HCT116 (cell line): ENCODE data around the gene GMEB1. TPM values are rescaled to one million over a fixed set of nuclear protein-coding genes. Genes with fewer than 3 reads are reported as not detected.

ENCODE experiments used
- ATAC-seq: fragments of 200-7000 bp; cut with Tn5 transposase; 2 replicates; pipeline ENCODE4 v1.9.1; 2020; ENCODE audit warnings: mild to moderate bottlenecking, moderate library complexity
- BruUV-seq: library from RNA; stranded (reverse); fragments of 400-500 nt; replicated peaks from 2 replicates; lab custom pipeline; 2021; lab: Mats Ljungman, UMichigan
- CTCF ChIA-PET: fragments of 300-600 bp; sonication (Branson Sonifier 250); formaldehyde crosslinking; loops from one replicate; lab custom pipeline; 2021; ENCODE audit warnings: antibody characterized with exemption; lab: Charles Lee
- POLR2A ChIA-PET: fragments of 300-600, 350-600 bp; sonication (Branson Sonifier 250); formaldehyde crosslinking; loops from one replicate; lab custom pipeline; 2021; ENCODE audit warnings: antibody characterized with exemption; lab: Charles Lee
- RAD21 ChIA-PET, 2 experiments: fragments of 300-600 bp; sonication (Branson Sonifier 250); formaldehyde crosslinking; loops; one replicate each; lab custom pipeline; 2023; ENCODE audit warnings: low total read pairs in 2 of 2; ENCODE audit not compliant: uncharacterized antibody in 2 of 2, unreplicated experiment in 2 of 2, low non-redundant PET in 1 of 2; lab: Charles Lee
- DNase-seq: peaks from one replicate; pipeline ENCODE4 v3.0.0-alpha.2; 2010; ENCODE audit warnings: low read depth, low spot score
- H2AFZ ChIP-seq: fragments of 200-600 bp; shearing (Covaris generic), sonication (generic); 2 replicates; pipeline ENCODE4 v1.6.1; 2017; ENCODE audit warnings: low read depth, mixed run types, mixed read lengths, antibody characterized with exemption, low read length; ENCODE audit not compliant: poor library complexity, severe bottlenecking
- H3K27ac ChIP-seq: 2 replicates; pipeline ENCODE4 v1.5.1; 2012; ENCODE audit warnings: low read depth, low read length
- H3K27me3 ChIP-seq: fragments of 200-600 bp; sonication (generic); 2 replicates; pipeline ENCODE4 v1.6.1; 2016; ENCODE audit warnings: mixed run types, low read length, mixed read lengths; ENCODE audit not compliant: insufficient read depth
- H3K36me3 ChIP-seq, 2 experiments: fragments of 200-500 bp in 1 of 2; fragments of 200-600 bp in 1 of 2; sonication (Bioruptor generic) in 1 of 2; sonication (generic) in 1 of 2; 2 replicates each; pipeline versions ENCODE4 v1.5.1 to v1.6.1; 2014 to 2016; ENCODE audit warnings: low read length in 2 of 2, inconsistent platforms in 1 of 2, mixed read lengths in 1 of 2, mixed run types in 1 of 2; ENCODE audit not compliant: insufficient read depth in 2 of 2, control insufficient read depth in 1 of 2
- H3K4me1 ChIP-seq, 2 experiments: fragments of 200-600 bp in 1 of 2; sonication (generic) in 1 of 2; 2 replicates each; pipeline versions ENCODE4 v1.5.1 to v1.6.1; 2012 to 2017; ENCODE audit warnings: low read length in 2 of 2, inconsistent platforms in 1 of 2, mild to moderate bottlenecking in 1 of 2, mixed read lengths in 1 of 2, mixed run types in 1 of 2, moderate library complexity in 1 of 2; ENCODE audit not compliant: insufficient read depth in 2 of 2, control insufficient read depth in 1 of 2
- H3K4me2 ChIP-seq: fragments of 200-600 bp; sonication (generic); 2 replicates; pipeline ENCODE4 v1.6.1; 2017; ENCODE audit warnings: mixed run types, low read length, mixed read lengths
- H3K4me3 ChIP-seq, 2 experiments: fragments of 200-600 bp in 1 of 2; sonication (generic) in 1 of 2; replicated peaks in 1 of 2; 2 replicates each; pipeline ENCODE4 v1.5.1; 2011 to 2016; ENCODE audit warnings: low read length in 2 of 2, control low read depth in 1 of 2, low read depth in 1 of 2, mild to moderate bottlenecking in 1 of 2, mixed read lengths in 1 of 2, mixed run types in 1 of 2
- H3K79me2 ChIP-seq: fragments of 200-600 bp; sonication (generic); 2 replicates; pipeline ENCODE4 v1.6.1; 2017; ENCODE audit warnings: mild to moderate bottlenecking, mixed run types, low read length, moderate library complexity, mixed read lengths; ENCODE audit not compliant: insufficient read depth
- H3K9ac ChIP-seq: fragments of 200-600 bp; sonication (generic); 2 replicates; pipeline ENCODE4 v1.6.1; 2016; ENCODE audit warnings: low read length, mixed read lengths
- H3K9me2 ChIP-seq: fragments of 200-600 bp; sonication (generic), shearing (Covaris generic); 2 replicates; pipeline ENCODE4 v1.6.1; 2017; ENCODE audit warnings: mixed run types, mild to moderate bottlenecking, moderate library complexity; ENCODE audit not compliant: insufficient read depth
- H3K9me3 ChIP-seq, 2 experiments: fragments of 200-500 bp in 1 of 2; fragments of 200-600 bp in 1 of 2; sonication (Bioruptor generic) in 1 of 2; sonication (generic) in 1 of 2; 2 replicates each; pipeline ENCODE4 v1.6.1; 2014 to 2017; ENCODE audit warnings: low read length in 2 of 2, mixed read lengths in 2 of 2, inconsistent platforms in 1 of 2, low read depth in 1 of 2, mild to moderate bottlenecking in 1 of 2, mixed run types in 1 of 2, moderate library complexity in 1 of 2; ENCODE audit not compliant: control insufficient read depth in 1 of 2, insufficient read depth in 1 of 2
- H4K20me1 ChIP-seq: fragments of 200-600 bp; sonication (generic), shearing (Covaris generic); 2 replicates; pipeline ENCODE4 v1.6.1; 2017; ENCODE audit warnings: mixed run types, mild to moderate bottlenecking, moderate library complexity; ENCODE audit not compliant: insufficient read depth
- ELF1 ChIP-seq: IDR thresholded peaks from 2 replicates; pipeline ENCODE4 v1.6.1; 2012; ENCODE audit warnings: low read depth, borderline replicate concordance
- EZH2phosphoT487 ChIP-seq: fragments of 200-600 bp; IDR thresholded peaks from 2 replicates; pipeline ENCODE4 v1.6.1; 2018; ENCODE audit warnings: antibody characterized with exemption, borderline replicate concordance
- FOSL1 ChIP-seq: IDR thresholded peaks from 2 replicates; pipeline ENCODE4 v1.6.1; 2012; ENCODE audit warnings: low read depth
- JUND ChIP-seq: IDR thresholded peaks from 2 replicates; pipeline ENCODE4 v1.6.1; 2012
- REST ChIP-seq: IDR thresholded peaks from 2 replicates; pipeline ENCODE4 v1.6.1; 2012; ENCODE audit warnings: low read depth
- SRF ChIP-seq: IDR thresholded peaks from 2 replicates; pipeline ENCODE4 v1.6.1; 2012; ENCODE audit warnings: low read depth
- ZBTB33 ChIP-seq: IDR thresholded peaks from 2 replicates; pipeline ENCODE4 v1.6.1; 2011; ENCODE audit warnings: mild to moderate bottlenecking, low read length, moderate library complexity; ENCODE audit not compliant: insufficient replicate concordance; ENCODE audit errors: extremely low read depth
- intact Hi-C: fragments of 100-400 bp; cut with micrococcal nuclease; formaldehyde crosslinking; loops from 2 replicates; pipeline ENCODE4 v1.10.0; 2022
- total RNA-seq: library from RNA; stranded (reverse); gene quantifications from one replicate; pipeline ENCODE4 v1.2.1, GENCODE V29; 2021; ENCODE audit not compliant: unreplicated experiment

The GMEB1 gene
- total RNA-seq, 1 experiment from 2014 or later: 19.8 TPM

- TF ChIP-seq ZBTB33: no peak
- no peak for TF ChIP-seq ELF1
- no peak for TF ChIP-seq EZH2phosphoT487
- TF ChIP-seq REST: no peak
Measured at GRCh38 chr1:28751315-28752060, 82.9 kb downstream of the GMEB1 start (continued).

GRCh38 chr1:28755701-28756100, 87.1 kb downstream of the GMEB1 start:
- intact Hi-C loops: no loop called here
- no peak for DNase-seq
- no peak overlapping the region for H3K4me2 ChIP-seq
- H3K4me3 ChIP-seq: no peak overlapping the region
- peaks cover 100% of the 10 kb centered on the region for H3K79me2 ChIP-seq
- ChIA-PET POLR2A (no interaction called here), RAD21 (no interaction called here), CTCF (no interaction called here)
- no peaks in the 10 kb centered on the region for H3K27me3 ChIP-seq
- no peak overlapping the region for H3K27ac ChIP-seq
- no peak overlapping the region for H2AFZ ChIP-seq
- no peaks in the 10 kb centered on the region for H3K9me3 ChIP-seq
- H3K4me1 ChIP-seq: peaks cover 9 to 11% of the 10 kb centered on the region in 2 experiments
- peaks cover 22 to 46% of the 10 kb centered on the region in 2 experiments for H3K36me3 ChIP-seq
- H3K9ac ChIP-seq: no peak overlapping the region
- no TSS peak for BruUV-seq
- no peak for TF ChIP-seq JUND
- no peak for TF ChIP-seq FOSL1
- TF ChIP-seq SRF: no peak
- TF ChIP-seq, all 23 proteins: peak for 0
- Histone ChIP-seq H4K20me1 (peaks cover 73% of the 10 kb centered on the region; the same call in 1 of the 2 replicates), H3K9me2 (no peaks in the 10 kb centered on the region)
- no peak for ATAC-seq
